ENCODE results near the gene ME2.
"Not testable (repeated sequence)": the region's sequence is repeated elsewhere in the genome, so short reads cannot be mapped to it uniquely, and the experiment has no call there.

Gene ME2

GRCh38 chr18:50878345-50879301 is at the start of gene ME2:
TSS of gene ME2 (plus strand) at chr18:50879118. CDS start at chr18:50895821, 16,703 bp downstream.
- peak; percentile 81 to 82 for DNase-seq (ENCODE audit: low read depth in 2 of 2)

GRCh38 chr18:50829644-50830043 is 49.3 kb upstream of the ME2 start:
- no peak for DNase-seq (ENCODE audit: low read depth in 2 of 2)

GRCh38 chr18:50830544-50830943 is 48.4 kb upstream of the ME2 start:
- no peak for DNase-seq (ENCODE audit: low read depth in 2 of 2)

- DNase-seq (ENCODE audit: low read depth in 2 of 2) = no peak
These were observed 46.2 kb upstream of the ME2 start for GRCh38 chr18:50832754-50833153.

GRCh38 chr18:50833496-50833895 is 45.4 kb upstream of the ME2 start:
- DNase-seq (ENCODE audit: low read depth in 2 of 2) = not testable (repeated sequence)

GRCh38 chr18:50836521-50836957 is 42.4 kb upstream of the ME2 start:
- no peak for DNase-seq (ENCODE audit: low read depth in 2 of 2)

GRCh38 chr18:50839341-50839740 is 39.6 kb upstream of the ME2 start:
- no peak for DNase-seq (ENCODE audit: low read depth in 2 of 2)

GRCh38 chr18:50839996-50840395 is 38.9 kb upstream of the ME2 start:
- DNase-seq (ENCODE audit: low read depth in 2 of 2) = no peak

- DNase-seq (ENCODE audit: low read depth in 2 of 2) = no peak
These were observed 36.1 kb upstream of the ME2 start for GRCh38 chr18:50842846-50843245.

GRCh38 chr18:50844554-50844953 is 34.4 kb upstream of the ME2 start:
- DNase-seq (ENCODE audit: low read depth in 2 of 2) = no peak

- DNase-seq (ENCODE audit: low read depth in 2 of 2) = no peak
These were observed 34.0 kb upstream of the ME2 start for GRCh38 chr18:50844960-50845359.

GRCh38 chr18:50847192-50847591 is 31.7 kb upstream of the ME2 start:
- DNase-seq (ENCODE audit: low read depth in 2 of 2) = no peak

- no peak for DNase-seq (ENCODE audit: low read depth in 2 of 2)
These were observed 30.8 kb upstream of the ME2 start for GRCh38 chr18:50848061-50848551.

GRCh38 chr18:50848991-50849390 is 29.9 kb upstream of the ME2 start:
- DNase-seq (ENCODE audit: low read depth in 2 of 2) = no peak

- no peak for DNase-seq (ENCODE audit: low read depth in 2 of 2)
These were observed 29.5 kb upstream of the ME2 start for GRCh38 chr18:50849419-50849821.

- no peak for DNase-seq (ENCODE audit: low read depth in 2 of 2)
These were observed 28.4 kb upstream of the ME2 start for GRCh38 chr18:50850307-50851065.

- DNase-seq (ENCODE audit: low read depth in 2 of 2) = no peak
These were observed 25.1 kb upstream of the ME2 start for GRCh38 chr18:50853863-50854271.

- DNase-seq (ENCODE audit: low read depth in 2 of 2) = no peak
These were observed 22.8 kb upstream of the ME2 start for GRCh38 chr18:50855976-50856757.

- DNase-seq (ENCODE audit: low read depth in 2 of 2) = not testable (repeated sequence)
These were observed 21.8 kb upstream of the ME2 start for GRCh38 chr18:50857166-50857565.

GRCh38 chr18:50857694-50858093 is 21.2 kb upstream of the ME2 start:
- DNase-seq (ENCODE audit: low read depth in 2 of 2) = no peak

- no peak for DNase-seq (ENCODE audit: low read depth in 2 of 2)
These were observed 18.9 kb upstream of the ME2 start for GRCh38 chr18:50859793-50860555.
